Amniotic epithelial cell (primary cell): ENCODE data around the gene OVCA2.

Experiments
- DNase-seq: peaks from one replicate; pipeline ENCODE4 v3.0.0-alpha.2; 2010; ENCODE audit warnings: low read depth

Gene OVCA2

GRCh38 chr17:2034806-2035540, 6.8 kb upstream of the OVCA2 start:
- DNase-seq, result no peak

GRCh38 chr17:2035541-2036488, 6.0 kb upstream of the OVCA2 start:
- DNase-seq, result no peak

- no peak for DNase-seq
Observed at GRCh38 chr17:2037155-2037554, 4.7 kb upstream of the OVCA2 start.

GRCh38 chr17:2040219-2040827, 1.5 kb upstream of the OVCA2 start:
- DNase-seq, result no peak

- DNase-seq, result no peak
Observed at GRCh38 chr17:2040942-2041560, 771 bp upstream of the OVCA2 start.

- DNase-seq, result no peak
Observed at GRCh38 chr17:2042390-2042847, 597 bp downstream of the OVCA2 start.

- no peak for DNase-seq
Observed at GRCh38 chr17:2042933-2043332, 1.1 kb downstream of the OVCA2 start.

GRCh38 chr17:2043785-2044184, 2.0 kb downstream of the OVCA2 start:
- DNase-seq, result peak; percentile 71

GRCh38 chr17:2044263-2044894, 2.6 kb downstream of the OVCA2 start:
- no peak for DNase-seq

GRCh38 chr17:2047590-2047989, 5.8 kb downstream of the OVCA2 start:
- DNase-seq, result no peak

- DNase-seq, result no peak
Observed at GRCh38 chr17:2048805-2049204, 7.0 kb downstream of the OVCA2 start.

- peak; percentile 69 for DNase-seq
Observed at GRCh38 chr17:2049333-2050299, 7.8 kb downstream of the OVCA2 start.

GRCh38 chr17:2050300-2051060, 8.7 kb downstream of the OVCA2 start:
- peak; percentile 66 for DNase-seq

GRCh38 chr17:2051061-2051932, 9.5 kb downstream of the OVCA2 start:
- DNase-seq, result no peak

- no peak for DNase-seq
Observed at GRCh38 chr17:2051933-2052559, 10.2 kb downstream of the OVCA2 start.

GRCh38 chr17:2053380-2054261, 11.8 kb downstream of the OVCA2 start:
- DNase-seq, result peak; percentile 60

GRCh38 chr17:2054262-2054511, 12.4 kb downstream of the OVCA2 start:
- DNase-seq, result no peak
